Peyer's patch (tissue), 4 donors: ENCODE data around the gene STMN3. TPM values are rescaled to one million over a fixed set of nuclear protein-coding genes. Genes with fewer than 3 reads are reported as not detected.

Experiments used
- DNase-seq, 3 donors: peaks; one replicate each; pipeline ENCODE4 v3.0.0-alpha.2; 2017 to 2019
- H3K27ac ChIP-seq, 4 donors: fragments of 200-600 bp; sonication (generic); one replicate each; pipeline ENCODE4 v1.5.1; 2016 to 2019
- H3K27me3 ChIP-seq, 2 donors: fragments of 200-600 bp; sonication (generic); one replicate each; pipeline ENCODE4 v1.5.1; 2019
- H3K36me3 ChIP-seq, 3 donors: fragments of 200-600 bp; sonication (generic); one replicate each; pipeline ENCODE4 v1.5.1; 2016 to 2019
- H3K4me1 ChIP-seq, 4 donors: fragments of 200-600 bp; sonication (generic); one replicate each; pipeline ENCODE4 v1.5.1; 2016 to 2019
- H3K4me3 ChIP-seq, 4 donors: fragments of 200-600 bp; sonication (generic); 1 replicate in 3 of 4; 2 replicates in 1 of 4; pipeline ENCODE4 v1.5.1; 2016 to 2019; ENCODE audit warnings: mild to moderate bottlenecking in 1 of 4
- H3K9me3 ChIP-seq, 4 donors: fragments of 200-600 bp; sonication (generic); one replicate each; pipeline ENCODE4 v1.5.1; 2016 to 2019; ENCODE audit warnings: mild to moderate bottlenecking in 1 of 4
- POLR2A ChIP-seq, 2 donors: fragments of 450-650 bp; IDR thresholded peaks; one replicate each; pipeline ENCODE4 v1.5.1; 2017; ENCODE audit warnings: antibody characterized with exemption in 2 of 2, mild to moderate bottlenecking in 2 of 2, moderate library complexity in 2 of 2
- total RNA-seq, 4 donors: library from RNA; depleted of rRNA; stranded (reverse); fragments of >200 nt; gene quantifications; one replicate each; pipeline ENCODE4 v1.1.0, GENCODE V29; 2016
- TF ChIP-seq, protein P1 (sequence below), 6 experiments: fragments of 450-650 bp in 4 of 6; fragments of 200-600 bp in 2 of 6; sonication (generic) in 1 of 6; IDR thresholded peaks; one replicate each; pipeline ENCODE4 v1.5.1; 2017 to 2019; ENCODE audit warnings: antibody characterized with exemption in 6 of 6, mild to moderate bottlenecking in 3 of 6, moderate library complexity in 1 of 6

Gene STMN3
- total RNA-seq, 4 donors from 2014 or later: 3.4 to 23.1 (median 5.6) TPM

DNA sequence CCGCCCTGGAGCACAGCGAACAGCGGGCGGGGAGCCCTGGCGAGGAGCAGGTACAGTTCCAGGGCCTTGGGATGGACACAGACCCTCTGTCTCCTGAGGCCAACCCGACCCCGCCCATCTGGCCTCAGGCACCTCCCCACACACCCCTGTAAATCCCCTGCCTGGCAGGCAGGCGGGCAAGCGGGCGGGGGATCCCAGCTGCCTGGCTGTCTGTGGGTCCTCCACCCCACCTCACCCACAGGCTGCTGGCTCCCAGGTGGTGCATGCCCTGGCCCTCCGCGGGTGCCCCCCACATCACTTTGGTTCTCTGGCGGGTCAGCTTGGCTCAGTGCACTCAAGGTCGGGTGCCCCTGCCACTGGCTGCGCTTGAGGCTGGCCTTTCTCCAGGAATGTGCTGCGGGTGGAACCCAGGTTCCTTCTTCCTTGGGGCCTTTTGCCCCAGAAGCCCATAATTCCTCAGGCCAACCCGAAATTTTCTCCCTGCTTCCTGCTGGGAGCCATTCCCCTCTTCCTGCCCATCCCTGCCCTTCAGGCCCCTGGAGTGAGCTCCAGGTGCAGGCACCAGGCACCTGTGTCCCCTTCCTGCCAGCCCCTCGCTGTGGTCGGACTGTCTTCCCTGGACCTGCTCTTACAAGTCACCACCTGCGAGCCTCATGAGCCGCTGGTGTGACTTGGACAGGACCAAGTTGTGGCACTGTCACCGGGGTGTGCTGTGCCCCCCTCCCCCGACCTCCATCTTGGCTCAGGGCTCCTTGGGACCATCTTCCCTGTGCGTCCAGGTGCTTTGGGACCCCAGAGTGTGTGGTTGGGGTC is 37.9 kb upstream of the STMN3 start:
- H3K4me3 ChIP-seq: no peak overlapping the region
- H3K4me1 ChIP-seq: peaks cover under 1 to 54% (median 7%) of the 10 kb centered on the region in 4 donors
- peak in 1 of 3 donors; percentile 50 for DNase-seq
- H3K9me3 ChIP-seq: no peaks in the 10 kb centered on the region
- H3K27me3 ChIP-seq: no peaks in the 10 kb centered on the region
- TF ChIP-seq POLR2A (IDR thresholded peaks at IDR 0.05): no peak
- TF ChIP-seq, protein P1, sequence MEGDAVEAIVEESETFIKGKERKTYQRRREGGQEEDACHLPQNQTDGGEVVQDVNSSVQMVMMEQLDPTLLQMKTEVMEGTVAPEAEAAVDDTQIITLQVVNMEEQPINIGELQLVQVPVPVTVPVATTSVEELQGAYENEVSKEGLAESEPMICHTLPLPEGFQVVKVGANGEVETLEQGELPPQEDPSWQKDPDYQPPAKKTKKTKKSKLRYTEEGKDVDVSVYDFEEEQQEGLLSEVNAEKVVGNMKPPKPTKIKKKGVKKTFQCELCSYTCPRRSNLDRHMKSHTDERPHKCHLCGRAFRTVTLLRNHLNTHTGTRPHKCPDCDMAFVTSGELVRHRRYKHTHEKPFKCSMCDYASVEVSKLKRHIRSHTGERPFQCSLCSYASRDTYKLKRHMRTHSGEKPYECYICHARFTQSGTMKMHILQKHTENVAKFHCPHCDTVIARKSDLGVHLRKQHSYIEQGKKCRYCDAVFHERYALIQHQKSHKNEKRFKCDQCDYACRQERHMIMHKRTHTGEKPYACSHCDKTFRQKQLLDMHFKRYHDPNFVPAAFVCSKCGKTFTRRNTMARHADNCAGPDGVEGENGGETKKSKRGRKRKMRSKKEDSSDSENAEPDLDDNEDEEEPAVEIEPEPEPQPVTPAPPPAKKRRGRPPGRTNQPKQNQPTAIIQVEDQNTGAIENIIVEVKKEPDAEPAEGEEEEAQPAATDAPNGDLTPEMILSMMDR (IDR thresholded peaks at IDR 0.05): no peak
- no peak overlapping the region for H3K27ac ChIP-seq
- peaks cover 0 to 12% (median 0%) of the 10 kb centered on the region in 3 donors for H3K36me3 ChIP-seq

DNA sequence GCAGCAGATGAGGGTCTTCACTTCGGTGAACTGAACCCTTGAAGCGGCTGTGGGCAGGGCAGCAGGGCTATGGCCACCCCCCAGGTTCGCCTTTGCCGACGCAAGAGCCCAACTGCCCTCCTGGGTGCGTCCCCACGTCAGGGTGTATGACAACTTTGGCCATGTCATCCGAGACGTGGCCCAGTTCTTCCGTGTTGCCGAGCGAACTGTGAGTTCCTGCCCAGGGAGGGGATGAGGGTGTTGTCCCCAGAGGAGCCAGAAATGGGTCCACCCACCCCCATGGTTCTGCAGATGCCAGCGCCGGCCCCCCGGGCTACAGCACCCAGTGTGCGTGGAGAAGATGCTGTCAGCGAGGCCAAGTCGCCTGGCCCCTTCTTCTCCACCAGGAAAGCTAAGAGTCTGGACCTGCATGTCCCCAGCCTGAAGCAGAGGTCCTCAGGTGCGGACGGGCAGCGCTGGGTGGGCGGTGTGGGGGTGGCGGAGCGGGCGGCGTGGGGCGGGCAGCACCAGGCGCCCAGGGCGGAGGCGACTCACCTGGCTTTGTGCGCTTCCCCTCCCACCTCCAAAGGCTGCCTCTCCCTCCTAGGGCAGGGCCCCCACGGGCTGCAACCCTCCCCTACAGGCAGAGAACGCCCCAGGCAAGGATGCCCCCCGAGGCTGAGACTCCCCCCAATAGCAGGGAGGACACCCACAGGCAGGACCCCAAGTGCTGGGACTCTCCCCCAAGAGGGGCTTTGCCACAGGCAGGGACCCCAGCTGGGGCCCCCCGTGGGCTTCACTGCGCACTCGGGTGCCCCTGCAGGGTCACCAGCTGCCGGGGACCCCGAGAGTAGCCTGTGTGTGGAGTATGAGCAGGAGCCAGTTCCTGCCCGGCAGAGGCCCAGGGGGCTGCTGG is 37.0 kb upstream of the STMN3 start:
- Histone ChIP-seq H3K4me3 (no peak overlapping the region), H3K9me3 (no peaks in the 10 kb centered on the region), H3K4me1 (peaks cover 0 to 60% (median 6%) of the 10 kb centered on the region in 4 donors), H3K36me3 (peaks cover 0 to 12% (median 0%) of the 10 kb centered on the region in 3 donors), H3K27ac (no peak overlapping the region), H3K27me3 (no peaks in the 10 kb centered on the region)
- no peak for TF ChIP-seq POLR2A (IDR thresholded peaks at IDR 0.05)
- TF ChIP-seq, protein P1 (IDR thresholded peaks at IDR 0.05): no peak
- no peak for DNase-seq

DNA sequence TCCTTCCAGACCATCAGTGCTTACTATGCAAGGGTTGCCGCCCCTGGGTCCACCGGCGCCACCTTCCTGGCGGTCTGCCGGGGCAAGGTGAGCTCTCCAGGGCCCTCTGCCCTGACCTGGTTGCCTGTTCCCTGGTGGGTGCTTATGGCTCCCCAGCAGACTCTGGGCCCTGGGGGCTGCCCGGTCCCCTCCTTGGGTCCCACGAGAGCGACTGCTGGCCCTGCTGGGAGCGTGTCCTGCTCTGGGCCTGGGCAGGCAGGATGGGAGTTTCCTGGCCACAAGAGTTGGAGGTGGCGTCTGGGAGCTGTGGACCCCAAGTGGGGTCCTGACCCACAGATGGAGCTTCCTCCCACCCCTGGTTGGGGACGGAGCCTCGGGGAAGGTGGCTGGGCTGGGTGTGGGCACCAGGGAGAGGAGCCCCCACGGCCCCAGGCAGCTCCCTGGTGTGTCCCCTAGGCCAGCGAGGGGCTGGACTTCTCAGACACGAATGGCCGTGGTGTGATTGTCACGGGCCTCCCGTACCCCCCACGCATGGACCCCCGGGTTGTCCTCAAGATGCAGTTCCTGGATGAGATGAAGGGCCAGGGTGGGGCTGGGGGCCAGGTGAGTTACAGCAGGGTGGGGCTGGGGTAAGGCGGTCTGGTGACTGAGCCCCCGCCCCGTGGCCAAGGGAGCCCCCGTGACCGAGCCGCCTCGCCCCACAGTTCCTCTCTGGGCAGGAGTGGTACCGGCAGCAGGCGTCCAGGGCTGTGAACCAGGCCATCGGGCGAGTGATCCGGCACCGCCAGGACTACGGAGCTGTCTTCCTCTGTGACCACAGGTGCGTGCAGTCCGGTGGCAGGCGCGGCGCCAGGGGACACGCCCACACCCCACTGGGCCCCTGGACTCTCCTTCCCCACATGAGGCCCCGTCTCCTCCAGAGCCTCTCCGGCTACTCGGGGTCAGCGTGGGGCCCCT is 36.1 kb upstream of the STMN3 start:
- H3K4me3 ChIP-seq: no peak overlapping the region
- H3K9me3 ChIP-seq: no peaks in the 10 kb centered on the region
- DNase-seq: peak in 1 of 3 donors; percentile 50
- H3K27me3 ChIP-seq: no peaks in the 10 kb centered on the region
- H3K27ac ChIP-seq: peak overlapping the region in 2 of 4 donors; percentile 62 to 85
- H3K4me1 ChIP-seq: peaks cover 0 to 61% (median 6%) of the 10 kb centered on the region in 4 donors
- TF ChIP-seq, protein P1 (IDR thresholded peaks at IDR 0.05): no peak
- no peak for TF ChIP-seq POLR2A (IDR thresholded peaks at IDR 0.05)
- H3K36me3 ChIP-seq: peaks cover 0 to 5% (median 0%) of the 10 kb centered on the region in 3 donors

DNA sequence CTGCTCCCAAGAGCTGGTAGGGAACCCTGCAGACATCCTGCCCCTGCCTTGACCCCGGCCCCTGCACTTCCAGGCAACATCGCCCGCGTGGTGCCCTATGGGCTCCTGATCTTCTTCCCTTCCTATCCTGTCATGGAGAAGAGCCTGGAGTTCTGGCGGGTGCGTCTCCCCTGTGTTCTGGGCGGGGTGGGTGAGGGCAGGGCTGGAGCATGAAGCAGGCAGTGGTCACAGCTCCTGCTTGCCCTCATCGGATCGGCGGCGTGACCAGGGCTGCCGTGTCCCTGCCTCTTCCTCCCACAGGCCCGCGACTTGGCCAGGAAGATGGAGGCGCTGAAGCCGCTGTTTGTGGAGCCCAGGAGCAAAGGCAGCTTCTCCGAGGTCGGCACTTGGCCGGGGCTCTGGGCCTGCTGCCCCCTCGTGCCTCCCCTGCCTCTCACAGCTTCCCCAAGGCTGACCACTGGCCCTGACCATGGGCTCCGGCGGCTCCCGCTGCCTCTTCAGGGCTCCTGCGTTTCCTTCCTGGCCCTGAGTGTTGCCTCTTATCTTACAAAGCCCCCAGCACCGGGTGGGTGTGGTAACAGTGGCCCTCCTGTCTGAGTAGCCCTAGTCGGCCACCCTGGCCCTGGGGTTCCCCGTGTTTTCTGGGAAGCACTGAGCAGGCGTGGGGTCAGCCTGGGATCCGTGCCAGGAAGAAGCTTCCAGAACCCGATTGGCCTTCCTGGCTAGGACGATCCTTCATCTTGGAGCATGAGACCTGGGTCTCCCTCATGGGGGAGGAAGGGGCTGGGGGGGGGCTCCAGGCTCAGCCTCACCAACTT is 35.2 kb upstream of the STMN3 start:
- Histone ChIP-seq H3K9me3 (no peaks in the 10 kb centered on the region), H3K4me1 (peaks cover 0 to 61% (median 6%) of the 10 kb centered on the region in 4 donors), H3K27me3 (no peaks in the 10 kb centered on the region), H3K4me3 (no peak overlapping the region), H3K36me3 (no peaks in the 10 kb centered on the region), H3K27ac (peak overlapping the region; percentile 61 to 90 (median 74))
- DNase-seq: peak in 1 of 3 donors; percentile 49
- TF ChIP-seq, protein P1 (IDR thresholded peaks at IDR 0.05): no peak
- no peak for TF ChIP-seq POLR2A (IDR thresholded peaks at IDR 0.05)
